Measurements from ENCODE around the gene STAP2.

Gene STAP2

GRCh38 chr19:4295972-4296771, 42.5 kb downstream of the STAP2 start:
- DNase-seq (ENCODE audit: low read depth in 1 of 2, low spot score in 1 of 2) = no peak
- H3K27me3 ChIP-seq (ENCODE audit: insufficient read depth, poor library complexity, severe bottlenecking) = no peaks in the 10 kb centered on the region
- TF ChIP-seq, protein P1, sequence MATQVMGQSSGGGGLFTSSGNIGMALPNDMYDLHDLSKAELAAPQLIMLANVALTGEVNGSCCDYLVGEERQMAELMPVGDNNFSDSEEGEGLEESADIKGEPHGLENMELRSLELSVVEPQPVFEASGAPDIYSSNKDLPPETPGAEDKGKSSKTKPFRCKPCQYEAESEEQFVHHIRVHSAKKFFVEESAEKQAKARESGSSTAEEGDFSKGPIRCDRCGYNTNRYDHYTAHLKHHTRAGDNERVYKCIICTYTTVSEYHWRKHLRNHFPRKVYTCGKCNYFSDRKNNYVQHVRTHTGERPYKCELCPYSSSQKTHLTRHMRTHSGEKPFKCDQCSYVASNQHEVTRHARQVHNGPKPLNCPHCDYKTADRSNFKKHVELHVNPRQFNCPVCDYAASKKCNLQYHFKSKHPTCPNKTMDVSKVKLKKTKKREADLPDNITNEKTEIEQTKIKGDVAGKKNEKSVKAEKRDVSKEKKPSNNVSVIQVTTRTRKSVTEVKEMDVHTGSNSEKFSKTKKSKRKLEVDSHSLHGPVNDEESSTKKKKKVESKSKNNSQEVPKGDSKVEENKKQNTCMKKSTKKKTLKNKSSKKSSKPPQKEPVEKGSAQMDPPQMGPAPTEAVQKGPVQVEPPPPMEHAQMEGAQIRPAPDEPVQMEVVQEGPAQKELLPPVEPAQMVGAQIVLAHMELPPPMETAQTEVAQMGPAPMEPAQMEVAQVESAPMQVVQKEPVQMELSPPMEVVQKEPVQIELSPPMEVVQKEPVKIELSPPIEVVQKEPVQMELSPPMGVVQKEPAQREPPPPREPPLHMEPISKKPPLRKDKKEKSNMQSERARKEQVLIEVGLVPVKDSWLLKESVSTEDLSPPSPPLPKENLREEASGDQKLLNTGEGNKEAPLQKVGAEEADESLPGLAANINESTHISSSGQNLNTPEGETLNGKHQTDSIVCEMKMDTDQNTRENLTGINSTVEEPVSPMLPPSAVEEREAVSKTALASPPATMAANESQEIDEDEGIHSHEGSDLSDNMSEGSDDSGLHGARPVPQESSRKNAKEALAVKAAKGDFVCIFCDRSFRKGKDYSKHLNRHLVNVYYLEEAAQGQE (IDR thresholded peaks at IDR 0.05; ENCODE audit: insufficient replicate concordance, low read depth) = no peak
- no peak for TF ChIP-seq CTCF (IDR thresholded peaks at IDR 0.05; ENCODE audit: insufficient read depth, low read length)
- no peak for TF ChIP-seq SPI1 (IDR thresholded peaks at IDR 0.05; ENCODE audit: borderline replicate concordance, low read depth)
- no peak for TF ChIP-seq POLR2AphosphoS5 (IDR thresholded peaks at IDR 0.05; ENCODE audit: low read depth)
- TF ChIP-seq GABPA (IDR thresholded peaks at IDR 0.05; ENCODE audit: low read depth) = no peak
- no peak overlapping the region for H3K27ac ChIP-seq (replicated peaks)
- H3K4me3 ChIP-seq (replicated peaks; ENCODE audit: insufficient read depth, low read length) = no peak overlapping the region

- Histone ChIP-seq H3K4me3 (replicated peaks; ENCODE audit: insufficient read depth, low read length) (no peak overlapping the region), H3K27me3 (ENCODE audit: insufficient read depth, poor library complexity, severe bottlenecking) (no peaks in the 10 kb centered on the region), H3K27ac (replicated peaks) (no peak overlapping the region)
- TF ChIP-seq GABPA (IDR thresholded peaks at IDR 0.05; ENCODE audit: low read depth) (no peak), POLR2AphosphoS5 (IDR thresholded peaks at IDR 0.05; ENCODE audit: low read depth) (no peak), SPI1 (IDR thresholded peaks at IDR 0.05; ENCODE audit: borderline replicate concordance, low read depth) (no peak), CTCF (IDR thresholded peaks at IDR 0.05; ENCODE audit: insufficient read depth, low read length) (no peak)
- TF ChIP-seq, protein P1 (IDR thresholded peaks at IDR 0.05; ENCODE audit: insufficient replicate concordance, low read depth) = no peak
- DNase-seq (ENCODE audit: low read depth in 1 of 2, low spot score in 1 of 2) = no peak
These were observed 44.2 kb downstream of the STAP2 start for GRCh38 chr19:4294389-4294788.

GRCh38 chr19:4292515-4292914, 46.1 kb downstream of the STAP2 start:
- no peak for DNase-seq (ENCODE audit: low read depth in 1 of 2, low spot score in 1 of 2)
- H3K4me3 ChIP-seq (replicated peaks; ENCODE audit: insufficient read depth, low read length) = no peak overlapping the region
- H3K27ac ChIP-seq (replicated peaks) = no peak overlapping the region
- no peak for TF ChIP-seq CTCF (IDR thresholded peaks at IDR 0.05; ENCODE audit: insufficient read depth, low read length)
- TF ChIP-seq, protein P1 (IDR thresholded peaks at IDR 0.05; ENCODE audit: insufficient replicate concordance, low read depth) = no peak
- TF ChIP-seq GABPA (IDR thresholded peaks at IDR 0.05; ENCODE audit: low read depth) = no peak
- no peak for TF ChIP-seq POLR2AphosphoS5 (IDR thresholded peaks at IDR 0.05; ENCODE audit: low read depth)
- TF ChIP-seq SPI1 (IDR thresholded peaks at IDR 0.05; ENCODE audit: borderline replicate concordance, low read depth) = no peak
- no peaks in the 10 kb centered on the region for H3K27me3 ChIP-seq (ENCODE audit: insufficient read depth, poor library complexity, severe bottlenecking)

All from HL-60 (cell line).